Erythroblast (primary cell): ENCODE measurements around the gene IL23A.

Experiments used
- GATA1 ChIP-seq: IDR thresholded peaks from 2 replicates; pipeline ENCODE4 v1.6.1; 2011; ENCODE audit warnings: low read depth, mild to moderate bottlenecking, control low read depth, low read length, moderate library complexity
- POLR2A ChIP-seq: IDR thresholded peaks from 2 replicates; pipeline ENCODE4 v1.6.1; 2011; ENCODE audit warnings: mild to moderate bottlenecking, low read length

DNA sequence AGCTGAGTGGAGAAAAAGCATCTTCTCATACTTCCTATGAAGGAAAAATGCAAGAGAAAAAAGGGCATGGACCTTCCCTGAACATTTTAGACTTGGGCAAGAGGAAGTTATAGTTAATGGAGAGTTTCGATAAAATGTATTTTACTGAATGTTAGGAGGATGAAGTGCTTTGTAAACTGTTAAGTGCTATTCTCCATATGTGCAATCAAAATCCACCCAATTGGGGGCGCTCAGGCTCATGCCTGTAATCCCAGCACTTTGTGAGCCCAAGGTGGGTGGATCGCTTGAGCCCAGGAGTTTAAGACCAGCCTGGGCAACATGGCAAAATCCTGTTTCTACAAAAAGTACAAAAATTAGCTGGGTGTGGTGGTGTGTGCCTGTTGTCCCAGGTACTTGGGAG is 21.0 kb upstream of the IL23A start:
- TF ChIP-seq POLR2A, result no peak
- TF ChIP-seq GATA1, result no peak
